ENCODE results near the gene SMS.

GRCh38 chrX:21966866-21967265 lies 26.4 kb downstream of the SMS start:
- TF ChIP-seq CTCF (IDR thresholded peaks at IDR 0.05; ENCODE audit: low read depth, low read length): no peak
- TF ChIP-seq EZH2phosphoT487 (IDR thresholded peaks at IDR 0.05; ENCODE audit: low read depth): no peak

All from OCI-LY3 (cell line).